Measurements from ENCODE around the gene ERCC5. TPM values are rescaled to one million over a fixed set of nuclear protein-coding genes. Genes with fewer than 3 reads are reported as not detected.

The ERCC5 gene
- polyA plus RNA-seq, 1 donor: 66.9 TPM

DNA sequence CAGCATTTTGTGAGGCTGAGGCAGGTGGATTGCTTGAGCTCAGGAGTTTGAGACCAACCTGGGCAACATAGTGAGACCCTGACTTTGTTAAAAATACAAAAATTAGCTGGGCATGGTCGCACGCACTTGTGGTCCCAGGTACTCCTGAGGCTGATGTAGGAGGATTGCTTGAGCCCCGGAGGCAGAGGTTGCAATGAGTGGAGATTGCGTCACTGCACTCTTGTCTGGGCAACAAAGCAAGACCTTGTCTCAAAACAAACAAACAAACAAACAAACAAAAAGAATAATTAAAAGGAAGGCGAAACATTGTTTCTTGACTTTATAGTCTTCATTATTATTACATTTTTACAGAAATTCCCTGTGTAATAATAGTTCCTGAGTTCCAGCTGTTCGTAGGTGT is 31.0 kb upstream of the ERCC5 start:
- DNase-seq: no peak
- peaks cover 21% of the 10 kb centered on the region for H3K36me3 ChIP-seq (ENCODE audit: control insufficient read depth, insufficient read depth, low read length)

DNA sequence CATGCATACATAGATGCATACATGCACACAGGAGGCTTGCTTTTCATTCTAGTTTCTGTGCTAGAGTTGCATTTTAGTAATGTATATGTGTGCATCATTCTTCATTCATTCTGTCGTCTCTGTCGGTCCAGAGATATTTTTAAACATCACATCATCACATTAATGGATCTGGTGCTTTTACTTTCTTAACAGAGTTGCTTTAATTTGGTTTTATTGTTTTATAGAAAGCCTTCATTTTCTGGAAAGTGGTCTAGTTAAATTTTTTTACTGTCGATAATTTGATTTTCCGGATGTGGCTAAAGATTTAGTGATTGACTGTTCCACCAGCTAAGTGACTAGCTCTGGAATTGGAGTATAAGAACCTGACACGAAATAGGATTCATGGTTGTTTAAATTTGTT is 30.0 kb upstream of the ERCC5 start:
- no peak overlapping the region for H3K27ac ChIP-seq (ENCODE audit: low read length)
- no peaks in the 10 kb centered on the region for H3K9me3 ChIP-seq (ENCODE audit: control insufficient read depth, low read depth, low read length)
- no peak for DNase-seq
- no peak overlapping the region for H3K4me3 ChIP-seq (ENCODE audit: low read length)
- H3K27me3 ChIP-seq (ENCODE audit: control insufficient read depth, insufficient read depth, low read length): no peaks in the 10 kb centered on the region
- 95% methylated on average over 4 of the region's 5 CpGs for WGBS (ENCODE audit: insufficient coverage, low lambda C conversion rate)
- H3K4me1 ChIP-seq (ENCODE audit: control insufficient read depth, insufficient read depth, low read length): peaks cover 8% of the 10 kb centered on the region
- H3K36me3 ChIP-seq (ENCODE audit: control insufficient read depth, insufficient read depth, low read length): peaks cover 19% of the 10 kb centered on the region

More for the DNA sequence above, 31.0 kb upstream of the ERCC5 start:
- peaks cover 8% of the 10 kb centered on the region for H3K4me1 ChIP-seq (ENCODE audit: control insufficient read depth, insufficient read depth, low read length)
- 100% methylated on average over 1 of the region's 6 CpGs for WGBS (ENCODE audit: insufficient coverage, low lambda C conversion rate)
- no peak overlapping the region for H3K27ac ChIP-seq (ENCODE audit: low read length)
- no peaks in the 10 kb centered on the region for H3K27me3 ChIP-seq (ENCODE audit: control insufficient read depth, insufficient read depth, low read length)
- H3K9me3 ChIP-seq (ENCODE audit: control insufficient read depth, low read depth, low read length): peaks cover 2% of the 10 kb centered on the region
- H3K4me3 ChIP-seq (ENCODE audit: low read length): no peak overlapping the region

DNA sequence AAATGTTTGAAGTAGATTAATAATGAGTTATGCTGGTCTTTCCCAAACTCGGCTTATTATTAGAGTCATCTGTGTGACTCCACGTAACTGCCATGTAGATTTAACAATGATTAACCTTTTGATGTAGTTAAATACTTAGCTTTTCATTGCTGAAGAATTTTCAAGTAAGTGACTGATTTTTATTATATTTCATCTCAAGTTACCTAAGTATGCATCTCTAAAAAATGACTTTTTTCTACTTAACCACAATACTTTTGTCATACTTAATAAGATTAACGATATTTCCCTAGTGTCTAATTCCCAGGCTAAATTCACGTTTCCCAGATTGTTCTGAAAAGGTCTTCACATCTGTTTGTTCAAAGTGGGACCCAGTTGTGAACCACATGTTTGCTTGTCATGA is 29.1 kb upstream of the ERCC5 start:
- Histone ChIP-seq H3K27ac (ENCODE audit: low read length) (no peak overlapping the region), H3K36me3 (ENCODE audit: control insufficient read depth, insufficient read depth, low read length) (peaks cover 24% of the 10 kb centered on the region)
- WGBS (ENCODE audit: insufficient coverage, low lambda C conversion rate): 100% methylated on average over 2 of the region's 4 CpGs

DNA sequence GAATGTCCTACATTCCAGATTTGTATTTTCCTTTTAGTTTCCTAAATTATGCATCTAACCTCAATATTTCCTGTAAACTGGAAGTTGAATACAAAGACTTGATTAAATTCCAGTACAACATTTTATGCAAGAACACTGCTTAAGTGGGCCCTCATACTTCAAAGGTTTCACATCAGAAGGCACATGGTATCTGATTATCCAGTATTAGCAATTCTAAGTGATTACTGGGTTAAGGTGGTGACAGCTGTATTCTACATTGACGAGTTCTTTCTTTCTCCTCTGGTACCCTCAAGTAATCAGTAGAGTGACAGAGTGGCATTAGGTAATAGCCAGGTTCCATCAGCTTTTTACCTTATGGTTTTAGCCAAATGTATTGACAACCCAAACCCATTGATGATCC is 28.6 kb upstream of the ERCC5 start:
- WGBS (ENCODE audit: insufficient coverage, low lambda C conversion rate): no CpG with 5 or more reads among the region's 1 CpG
- Histone ChIP-seq H3K4me3 (ENCODE audit: low read length) (no peak overlapping the region), H3K4me1 (ENCODE audit: control insufficient read depth, insufficient read depth, low read length) (peaks cover 8% of the 10 kb centered on the region), H3K9me3 (ENCODE audit: control insufficient read depth, low read depth, low read length) (no peaks in the 10 kb centered on the region), H3K36me3 (ENCODE audit: control insufficient read depth, insufficient read depth, low read length) (peaks cover 24% of the 10 kb centered on the region), H3K27ac (ENCODE audit: low read length) (no peak overlapping the region), H3K27me3 (ENCODE audit: control insufficient read depth, insufficient read depth, low read length) (no peaks in the 10 kb centered on the region)
- DNase-seq: no peak

More for the DNA sequence above, 29.1 kb upstream of the ERCC5 start:
- Histone ChIP-seq H3K27me3 (ENCODE audit: control insufficient read depth, insufficient read depth, low read length) (no peaks in the 10 kb centered on the region), H3K9me3 (ENCODE audit: control insufficient read depth, low read depth, low read length) (no peaks in the 10 kb centered on the region), H3K4me3 (ENCODE audit: low read length) (no peak overlapping the region), H3K4me1 (ENCODE audit: control insufficient read depth, insufficient read depth, low read length) (peaks cover 8% of the 10 kb centered on the region)
- DNase-seq: no peak

DNA sequence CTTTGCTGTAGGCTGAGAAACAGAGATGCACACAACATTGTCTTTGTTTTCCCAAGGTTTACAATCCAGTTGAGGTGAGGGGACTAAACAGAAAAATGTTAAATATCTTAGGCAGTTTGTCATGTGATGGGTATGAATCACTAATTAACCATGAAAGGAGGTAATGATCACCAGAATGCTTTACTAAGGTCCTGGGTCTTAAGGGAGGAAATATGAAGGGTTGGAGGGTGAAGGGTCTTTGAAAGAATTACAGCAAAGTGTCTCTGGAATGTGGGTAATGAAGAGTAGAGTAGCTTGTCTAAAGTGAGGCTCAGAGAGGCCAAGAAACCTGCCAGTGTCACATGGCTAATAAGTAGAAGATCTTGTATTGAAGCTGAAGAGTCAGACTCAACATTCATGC is 27.9 kb upstream of the ERCC5 start:
- peaks cover 26% of the 10 kb centered on the region for H3K36me3 ChIP-seq (ENCODE audit: control insufficient read depth, insufficient read depth, low read length)
- DNase-seq: no peak
- H3K27ac ChIP-seq (ENCODE audit: low read length): no peak overlapping the region
- H3K27me3 ChIP-seq (ENCODE audit: control insufficient read depth, insufficient read depth, low read length): no peaks in the 10 kb centered on the region
- no peaks in the 10 kb centered on the region for H3K9me3 ChIP-seq (ENCODE audit: control insufficient read depth, low read depth, low read length)
- H3K4me3 ChIP-seq (ENCODE audit: low read length): no peak overlapping the region
- peaks cover 8% of the 10 kb centered on the region for H3K4me1 ChIP-seq (ENCODE audit: control insufficient read depth, insufficient read depth, low read length)

DNA sequence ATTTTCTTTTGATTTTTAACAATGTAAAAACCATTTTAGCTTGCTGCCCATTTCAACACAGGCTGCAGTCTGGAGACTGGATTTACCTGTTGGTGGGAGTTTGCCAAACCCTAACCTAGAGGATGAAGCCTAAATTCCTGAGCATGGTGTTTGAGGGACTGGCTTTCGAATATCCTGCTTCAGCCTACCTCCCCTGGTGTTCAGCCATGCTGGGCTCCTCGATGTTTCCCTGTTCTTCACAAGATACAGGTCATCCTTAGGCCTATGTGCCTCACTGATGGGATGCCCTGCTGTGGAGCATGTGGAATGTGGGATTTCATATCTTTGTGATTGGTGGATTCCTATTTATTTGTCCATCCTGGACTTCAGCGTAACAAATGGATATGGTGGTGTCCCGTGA is 20.4 kb upstream of the ERCC5 start:
- no peak for DNase-seq
- 100% methylated on average over 1 of the region's 4 CpGs for WGBS (ENCODE audit: insufficient coverage, low lambda C conversion rate)
- peaks cover under 1% of the 10 kb centered on the region for H3K4me1 ChIP-seq (ENCODE audit: control insufficient read depth, insufficient read depth, low read length)
- peaks cover 48% of the 10 kb centered on the region for H3K36me3 ChIP-seq (ENCODE audit: control insufficient read depth, insufficient read depth, low read length)
- no peaks in the 10 kb centered on the region for H3K9me3 ChIP-seq (ENCODE audit: control insufficient read depth, low read depth, low read length)
- no peak overlapping the region for H3K4me3 ChIP-seq (ENCODE audit: low read length)
- H3K27ac ChIP-seq (ENCODE audit: low read length): no peak overlapping the region
- no peaks in the 10 kb centered on the region for H3K27me3 ChIP-seq (ENCODE audit: control insufficient read depth, insufficient read depth, low read length)

DNA sequence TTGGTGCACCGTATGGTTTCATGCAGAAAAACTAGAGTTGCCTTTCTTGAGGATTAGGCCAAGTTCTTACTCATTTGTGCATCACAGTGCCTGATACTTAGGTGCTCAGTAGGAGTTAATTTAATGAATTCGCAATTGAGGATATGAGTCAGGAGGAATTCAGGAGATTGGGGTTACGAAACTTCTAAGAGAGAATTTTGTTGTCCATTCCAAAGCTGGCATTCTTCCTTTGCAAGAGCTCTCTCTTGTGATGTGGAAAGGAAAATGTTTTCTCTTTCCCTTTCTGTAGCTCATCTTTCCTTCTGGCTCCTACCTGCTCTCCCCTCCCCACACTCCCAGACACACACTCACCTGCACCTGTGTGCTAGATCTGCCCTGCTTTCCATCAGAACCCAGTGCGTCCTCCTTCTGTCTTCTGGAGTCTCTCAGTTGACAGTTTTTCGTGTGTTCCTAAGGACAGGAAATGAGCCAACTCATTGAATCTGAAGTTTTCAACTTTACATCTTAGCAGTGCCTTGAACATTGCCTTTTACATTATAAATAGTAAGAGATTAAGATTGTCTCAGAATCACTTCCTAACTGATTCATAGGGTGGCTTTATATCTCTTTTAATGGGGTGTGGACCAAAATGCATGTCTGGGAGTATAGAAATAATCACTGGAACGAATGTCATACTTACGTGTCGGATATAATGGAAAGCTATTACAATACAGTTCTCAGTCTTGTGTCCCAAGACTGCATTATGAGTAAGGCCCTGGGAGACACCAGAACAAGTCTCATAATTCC is 19.7 kb upstream of the ERCC5 start:
- no peak overlapping the region for H3K27ac ChIP-seq (ENCODE audit: low read length)
- WGBS (ENCODE audit: insufficient coverage, low lambda C conversion rate): no CpG with 5 or more reads among the region's 8 CpGs

DNA sequence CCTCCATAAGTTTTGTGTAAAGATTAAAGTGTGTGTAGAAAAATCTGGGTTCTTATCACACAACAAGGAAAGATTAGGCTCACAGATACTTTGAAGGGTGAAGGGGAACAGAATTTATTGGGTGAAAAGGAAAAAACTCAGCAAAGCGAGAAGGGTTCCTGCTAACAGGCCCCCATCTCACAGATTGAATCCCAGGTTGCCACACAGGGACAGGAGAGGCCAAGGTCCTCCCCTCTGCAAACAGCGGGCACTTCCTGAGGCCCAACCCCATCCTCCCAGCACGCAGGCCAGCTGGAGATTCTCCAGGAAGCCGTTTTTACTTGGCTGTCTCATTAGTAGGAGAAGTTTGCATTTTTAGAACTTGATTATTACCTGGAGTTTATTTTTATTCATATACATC is 15.2 kb upstream of the ERCC5 start:
- H3K9me3 ChIP-seq (ENCODE audit: control insufficient read depth, low read depth, low read length): no peaks in the 10 kb centered on the region
- peak; percentile 64 to 80 for DNase-seq
- no peak overlapping the region for H3K4me3 ChIP-seq (ENCODE audit: low read length)
- H3K4me1 ChIP-seq (ENCODE audit: control insufficient read depth, insufficient read depth, low read length): peaks cover 4% of the 10 kb centered on the region
- H3K36me3 ChIP-seq (ENCODE audit: control insufficient read depth, insufficient read depth, low read length): peaks cover 33% of the 10 kb centered on the region
- no peaks in the 10 kb centered on the region for H3K27me3 ChIP-seq (ENCODE audit: control insufficient read depth, insufficient read depth, low read length)
- peak overlapping the region; percentile 66 for H3K27ac ChIP-seq (ENCODE audit: low read length)
- no CpG with 5 or more reads among the region's 4 CpGs for WGBS (ENCODE audit: insufficient coverage, low lambda C conversion rate)

More for the DNA sequence above, 19.7 kb upstream of the ERCC5 start:
- no peak for DNase-seq
- Histone ChIP-seq H3K9me3 (ENCODE audit: control insufficient read depth, low read depth, low read length) (no peaks in the 10 kb centered on the region), H3K36me3 (ENCODE audit: control insufficient read depth, insufficient read depth, low read length) (peaks cover 46% of the 10 kb centered on the region), H3K4me3 (ENCODE audit: low read length) (no peak overlapping the region), H3K27me3 (ENCODE audit: control insufficient read depth, insufficient read depth, low read length) (no peaks in the 10 kb centered on the region), H3K4me1 (ENCODE audit: control insufficient read depth, insufficient read depth, low read length) (peaks cover 4% of the 10 kb centered on the region)

DNA sequence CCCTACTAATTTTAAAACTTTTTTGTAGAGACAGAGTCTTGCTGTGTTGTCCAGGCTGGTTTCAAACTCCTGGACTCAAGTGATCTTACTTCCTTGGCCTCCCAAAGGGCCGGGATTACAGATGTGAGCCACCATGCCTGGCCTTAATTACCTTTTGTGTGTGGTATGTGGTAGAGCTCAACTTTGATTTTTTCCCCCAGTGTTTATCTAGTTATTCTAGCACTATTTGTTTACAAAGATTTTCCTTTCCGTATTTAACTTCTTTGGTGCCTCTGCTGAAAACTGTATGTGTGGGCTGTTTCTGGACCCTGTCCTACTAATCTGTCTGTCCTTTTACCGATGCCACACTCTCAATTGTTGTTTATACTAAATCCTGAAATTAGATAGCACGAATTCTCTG is 9.4 kb upstream of the ERCC5 start:
- Histone ChIP-seq H3K4me3 (ENCODE audit: low read length) (no peak overlapping the region), H3K9me3 (ENCODE audit: control insufficient read depth, low read depth, low read length) (no peaks in the 10 kb centered on the region), H3K27ac (ENCODE audit: low read length) (no peak overlapping the region), H3K36me3 (ENCODE audit: control insufficient read depth, insufficient read depth, low read length) (peaks cover 33% of the 10 kb centered on the region), H3K27me3 (ENCODE audit: control insufficient read depth, insufficient read depth, low read length) (no peaks in the 10 kb centered on the region), H3K4me1 (ENCODE audit: control insufficient read depth, insufficient read depth, low read length) (peaks cover 4% of the 10 kb centered on the region)
- 100% methylated on average over 2 of the region's 4 CpGs for WGBS (ENCODE audit: insufficient coverage, low lambda C conversion rate)
- no peak for DNase-seq

DNA sequence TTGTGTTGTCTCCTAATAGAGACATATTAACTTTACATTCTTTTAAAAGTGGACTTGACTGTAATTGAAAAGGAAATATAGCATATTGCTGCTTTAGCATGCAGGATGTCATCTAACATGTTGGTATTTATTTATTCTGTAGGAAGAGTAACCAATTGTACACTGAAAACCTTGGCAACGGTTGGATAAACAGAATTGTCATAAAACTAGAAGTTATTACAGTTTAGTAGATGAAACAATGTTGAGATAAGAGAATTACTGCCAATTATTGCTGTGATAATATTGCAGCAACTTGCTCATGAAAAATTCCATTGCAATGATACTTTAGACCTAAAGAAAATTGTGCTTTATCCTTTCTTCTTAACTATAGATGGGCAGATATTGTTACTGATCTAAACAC is 7.6 kb upstream of the ERCC5 start:
- peak in 1 of 2 donors; percentile 33 for DNase-seq
- Histone ChIP-seq H3K27me3 (ENCODE audit: control insufficient read depth, insufficient read depth, low read length) (no peaks in the 10 kb centered on the region), H3K4me1 (ENCODE audit: control insufficient read depth, insufficient read depth, low read length) (peaks cover 4% of the 10 kb centered on the region), H3K4me3 (ENCODE audit: low read length) (no peak overlapping the region), H3K27ac (ENCODE audit: low read length) (peak overlapping the region; percentile 1), H3K9me3 (ENCODE audit: control insufficient read depth, low read depth, low read length) (no peaks in the 10 kb centered on the region), H3K36me3 (ENCODE audit: control insufficient read depth, insufficient read depth, low read length) (peaks cover 33% of the 10 kb centered on the region)
- WGBS (ENCODE audit: insufficient coverage, low lambda C conversion rate): 17% methylated on average over 1 of the region's 1 CpG

DNA sequence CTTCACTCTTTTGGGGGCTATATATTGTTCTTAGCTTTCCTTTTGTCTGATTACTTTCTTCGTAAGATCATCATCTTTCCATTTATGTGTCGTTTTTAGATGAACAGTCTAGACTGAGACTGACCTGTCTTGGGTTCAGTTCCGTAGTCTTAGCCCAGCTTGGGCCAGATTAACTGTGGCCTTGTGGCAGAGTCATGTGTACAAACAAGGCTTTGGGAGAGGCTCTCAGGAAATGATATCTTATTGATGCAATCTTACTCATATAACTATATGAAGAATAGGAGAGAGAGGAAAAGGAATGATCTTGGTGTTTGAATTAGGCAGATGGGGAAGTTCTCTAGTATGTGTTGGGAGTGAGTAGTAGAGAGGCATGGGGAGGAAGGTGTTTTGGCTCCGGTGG is 6.8 kb upstream of the ERCC5 start:
- DNase-seq: no peak
- Histone ChIP-seq H3K4me1 (ENCODE audit: control insufficient read depth, insufficient read depth, low read length) (peaks cover 4% of the 10 kb centered on the region), H3K4me3 (ENCODE audit: low read length) (no peak overlapping the region), H3K27me3 (ENCODE audit: control insufficient read depth, insufficient read depth, low read length) (no peaks in the 10 kb centered on the region), H3K9me3 (ENCODE audit: control insufficient read depth, low read depth, low read length) (no peaks in the 10 kb centered on the region), H3K27ac (ENCODE audit: low read length) (no peak overlapping the region), H3K36me3 (ENCODE audit: control insufficient read depth, insufficient read depth, low read length) (peaks cover 31% of the 10 kb centered on the region)
- WGBS (ENCODE audit: insufficient coverage, low lambda C conversion rate): 100% methylated on average over 1 of the region's 4 CpGs

Data from large intestine (tissue), 3 donors.